Karpas-422 (cell line): ENCODE data around the gene PALMD. TPM values are rescaled to one million over a fixed set of nuclear protein-coding genes. Genes with fewer than 3 reads are reported as not detected.

Experiments
- DNase-seq: peaks from one replicate; pipeline ENCODE4 v3.0.0-alpha.2; 2015
- H2AFZ ChIP-seq: fragments of 200-600 bp; sonication (generic); 2 replicates; pipeline ENCODE4 v1.6.1; 2014; ENCODE audit warnings: antibody characterized with exemption, low read length, mixed read lengths
- H3K27ac ChIP-seq: fragments of 200-600 bp; sonication (generic); 2 replicates; pipeline ENCODE4 v1.5.1; 2014; ENCODE audit warnings: mild to moderate bottlenecking, low read length, moderate library complexity
- H3K27me3 ChIP-seq: fragments of 200-600 bp; sonication (generic); 2 replicates; pipeline ENCODE4 v1.6.1; 2014; ENCODE audit warnings: low read length, mixed read lengths
- H3K36me3 ChIP-seq: fragments of 200-600 bp; sonication (generic); 2 replicates; pipeline ENCODE4 v1.6.1; 2014; ENCODE audit warnings: low read length, mixed read lengths; ENCODE audit not compliant: insufficient read depth
- H3K4me1 ChIP-seq: fragments of 200-600 bp; sonication (generic); 2 replicates; pipeline ENCODE4 v1.6.1; 2014; ENCODE audit warnings: mild to moderate bottlenecking, low read length, mixed read lengths
- H3K4me2 ChIP-seq: fragments of 200-600 bp; sonication (generic); 2 replicates; pipeline ENCODE4 v1.6.1; 2014; ENCODE audit warnings: low read length, low read depth, mild to moderate bottlenecking; ENCODE audit not compliant: poor library complexity, severe bottlenecking
- H3K4me3 ChIP-seq: fragments of 200-600 bp; sonication (generic); 2 replicates; pipeline ENCODE4 v1.5.1; 2014; ENCODE audit warnings: mild to moderate bottlenecking, antibody characterized with exemption, low read length, mixed read lengths
- H3K79me2 ChIP-seq: fragments of 200-600 bp; sonication (generic); 2 replicates; pipeline ENCODE4 v1.6.1; 2014; ENCODE audit warnings: mild to moderate bottlenecking, low read length, mixed read lengths
- H3K9ac ChIP-seq: fragments of 200-600 bp; sonication (generic); 2 replicates; pipeline ENCODE4 v1.6.0; 2014; ENCODE audit warnings: low read length
- H3K9me2 ChIP-seq: fragments of 200-600 bp; sonication (generic), shearing (Covaris generic); replicated peaks from 2 replicates; pipeline ENCODE4 v1.6.0; 2014; ENCODE audit warnings: mild to moderate bottlenecking, low read length, moderate library complexity; ENCODE audit not compliant: insufficient read depth
- H3K9me3 ChIP-seq: fragments of 300-700, 200-600 bp; sonication (generic); 2 replicates; pipeline ENCODE4 v1.6.1; 2014; ENCODE audit warnings: low read length, mixed read lengths
- H4K20me1 ChIP-seq: fragments of 200-600 bp; sonication (generic); 2 replicates; pipeline ENCODE4 v1.6.1; 2014; ENCODE audit warnings: mild to moderate bottlenecking, antibody characterized with exemption, low read length, low read depth; ENCODE audit not compliant: insufficient read depth
- total RNA-seq: library from RNA; depleted of rRNA; stranded (reverse); fragments of >200 nt; shearing (Covaris generic); gene quantifications from 2 replicates; pipeline ENCODE4 v1.2.3, GENCODE V29; 2014; ENCODE audit warnings: low replicate concordance

PALMD gene
- total RNA-seq, 1 experiment from 2014 or later: not detected

DNA sequence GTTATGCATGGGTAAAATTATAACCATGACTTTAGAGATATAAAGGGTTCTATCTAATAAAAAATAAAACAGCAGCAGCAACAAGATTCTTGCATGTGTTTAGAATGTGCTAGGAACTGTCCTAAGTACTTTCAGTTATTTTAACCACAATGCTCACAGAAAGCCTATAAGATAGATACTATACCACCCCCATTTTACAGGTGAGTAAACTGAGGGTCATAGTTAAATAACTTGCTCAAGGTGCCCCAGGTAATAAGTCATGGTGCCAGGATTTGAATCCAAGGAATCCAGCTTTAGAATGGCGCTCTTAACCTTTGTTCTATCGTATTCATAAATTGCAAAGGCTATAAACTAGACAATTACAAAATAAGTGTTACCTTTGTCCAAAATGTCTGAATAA is 67.1 kb downstream of the PALMD start:
- Histone ChIP-seq H4K20me1 (no peaks in the 10 kb centered on the region), H3K4me1 (no peaks in the 10 kb centered on the region), H3K4me2 (no peak overlapping the region), H3K36me3 (peaks cover 49% of the 10 kb centered on the region; the same call in 1 of the 2 replicates), H2AFZ (no peak overlapping the region), H3K9me2 (no peaks in the 10 kb centered on the region), H3K4me3 (no peak overlapping the region), H3K27me3 (no peaks in the 10 kb centered on the region), H3K79me2 (no peaks in the 10 kb centered on the region), H3K27ac (no peak overlapping the region), H3K9me3 (no peaks in the 10 kb centered on the region), H3K9ac (no peak overlapping the region)
- DNase-seq: no peak

DNA sequence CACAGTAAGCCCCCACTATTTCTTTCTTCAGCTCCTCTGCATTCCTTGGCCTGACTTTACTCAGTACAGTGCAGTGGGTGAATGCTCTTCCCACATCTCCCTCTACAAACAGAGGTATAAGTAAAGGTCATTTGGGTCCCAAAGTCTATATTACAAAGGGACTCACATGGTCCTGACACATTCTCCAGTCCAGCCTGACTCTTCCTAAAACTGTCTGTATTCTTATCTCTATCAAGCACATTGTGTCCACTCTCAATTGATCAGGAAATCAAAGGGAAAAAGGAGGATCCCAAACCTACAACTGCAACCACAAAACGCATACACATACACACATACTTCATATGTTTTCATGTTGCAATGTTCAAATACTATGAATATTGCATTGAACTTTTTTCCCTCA is 71.1 kb downstream of the PALMD start:
- Histone ChIP-seq H3K27me3 (no peaks in the 10 kb centered on the region), H3K4me1 (peaks cover 8% of the 10 kb centered on the region), H3K4me3 (no peak overlapping the region), H3K9ac (no peak overlapping the region), H3K36me3 (peaks cover 35% of the 10 kb centered on the region; the same call in 1 of the 2 replicates), H4K20me1 (no peaks in the 10 kb centered on the region), H2AFZ (no peak overlapping the region), H3K9me3 (no peaks in the 10 kb centered on the region), H3K4me2 (no peak overlapping the region), H3K9me2 (no peaks in the 10 kb centered on the region), H3K79me2 (no peaks in the 10 kb centered on the region), H3K27ac (no peak overlapping the region)
- no peak for DNase-seq

DNA sequence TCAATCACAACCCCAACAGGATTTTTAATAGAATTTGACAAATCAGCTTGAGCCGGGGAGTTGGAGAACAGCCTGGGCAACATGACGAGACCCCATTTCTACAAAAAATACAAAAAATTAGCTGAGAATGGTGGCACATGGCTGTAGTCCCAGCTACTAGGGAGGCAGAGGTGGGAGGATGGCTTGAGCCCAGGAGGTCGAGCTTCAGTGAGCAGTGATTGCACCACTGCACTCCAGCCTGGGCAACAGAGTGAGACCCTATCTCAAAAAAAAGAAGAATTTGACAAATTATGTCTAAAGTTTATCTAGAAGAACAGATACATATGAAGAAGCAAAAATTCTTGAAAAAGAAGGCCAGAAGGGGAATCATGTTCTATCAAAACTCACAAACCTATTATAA is 77.3 kb downstream of the PALMD start:
- Histone ChIP-seq H4K20me1 (no peaks in the 10 kb centered on the region), H3K36me3 (peaks cover 39% of the 10 kb centered on the region; the same call in 1 of the 2 replicates)
- no peak for DNase-seq

DNA sequence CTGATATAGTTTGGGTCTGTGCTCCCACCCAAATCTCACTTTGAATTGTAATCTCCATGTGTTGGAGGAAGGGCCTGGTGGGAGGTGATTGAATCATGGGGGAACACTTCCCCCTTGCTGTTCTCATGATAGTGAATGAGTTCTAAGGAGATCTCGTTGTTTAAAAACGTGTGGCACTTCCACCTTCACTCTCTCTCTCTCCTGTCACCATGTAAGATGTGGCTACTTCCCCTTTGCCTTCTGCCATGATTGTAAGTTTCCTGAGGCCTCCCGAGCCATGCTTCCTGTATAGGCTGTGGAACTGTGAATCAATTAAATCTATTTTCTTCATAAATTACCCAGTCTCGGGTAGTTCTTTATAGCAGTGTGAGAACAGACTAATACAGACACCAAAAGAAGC is 80.1 kb downstream of the PALMD start:
- DNase-seq: no peak
- H3K36me3 ChIP-seq: peaks cover 33% of the 10 kb centered on the region; the same call in 1 of the 2 replicates
- no peaks in the 10 kb centered on the region for H3K27me3 ChIP-seq

More for the DNA sequence above, 77.3 kb downstream of the PALMD start:
- Histone ChIP-seq H3K27me3 (no peaks in the 10 kb centered on the region), H3K27ac (no peak overlapping the region), H3K9ac (no peak overlapping the region), H3K4me3 (no peak overlapping the region), H2AFZ (no peak overlapping the region), H3K4me1 (peaks cover 8% of the 10 kb centered on the region), H3K9me3 (no peaks in the 10 kb centered on the region), H3K79me2 (0 out of 2 replicates have a peak, but pooled peaks cover 5% of the 10 kb centered on the region), H3K4me2 (no peak overlapping the region), H3K9me2 (no peaks in the 10 kb centered on the region)

DNA sequence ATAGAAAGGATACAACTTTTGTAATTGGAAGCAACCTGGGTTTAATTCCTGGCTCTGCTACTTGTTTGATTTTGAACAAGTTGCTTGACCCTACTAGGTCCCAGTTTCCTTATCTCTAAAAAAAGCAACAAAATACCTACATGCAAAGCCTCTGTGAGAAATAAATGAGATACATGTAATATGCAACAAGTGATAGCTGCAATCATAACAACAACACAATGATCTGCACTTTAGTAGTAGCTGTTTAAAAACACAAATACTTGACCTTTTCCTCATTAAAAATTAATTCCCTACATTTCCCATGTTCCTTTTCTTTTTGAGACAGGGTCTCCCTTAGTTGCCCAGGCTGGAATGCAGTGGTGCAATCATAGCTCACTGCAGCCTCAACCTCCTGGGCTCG is 80.5 kb downstream of the PALMD start:
- H3K4me3 ChIP-seq: no peak overlapping the region
- 0 out of 2 replicates have a peak, but pooled peaks cover 5% of the 10 kb centered on the region for H3K79me2 ChIP-seq
- no peaks in the 10 kb centered on the region for H3K9me3 ChIP-seq
- H2AFZ ChIP-seq: no peak overlapping the region
- no peaks in the 10 kb centered on the region for H3K27me3 ChIP-seq
- no peak overlapping the region for H3K9ac ChIP-seq
- no peak for DNase-seq
- H3K4me2 ChIP-seq: no peak overlapping the region
- no peaks in the 10 kb centered on the region for H3K9me2 ChIP-seq
- no peaks in the 10 kb centered on the region for H4K20me1 ChIP-seq
- no peak overlapping the region for H3K27ac ChIP-seq
- peaks cover 13% of the 10 kb centered on the region for H3K4me1 ChIP-seq
- peaks cover 33% of the 10 kb centered on the region; the same call in 1 of the 2 replicates for H3K36me3 ChIP-seq

More for the DNA sequence above, 80.1 kb downstream of the PALMD start:
- H3K9me2 ChIP-seq: no peaks in the 10 kb centered on the region
- no peak overlapping the region for H3K27ac ChIP-seq
- H3K79me2 ChIP-seq: 0 out of 2 replicates have a peak, but pooled peaks cover 5% of the 10 kb centered on the region
- no peak overlapping the region for H3K4me2 ChIP-seq
- H4K20me1 ChIP-seq: no peaks in the 10 kb centered on the region
- no peak overlapping the region for H3K4me3 ChIP-seq
- H2AFZ ChIP-seq: no peak overlapping the region
- H3K4me1 ChIP-seq: peaks cover 13% of the 10 kb centered on the region
- H3K9me3 ChIP-seq: no peaks in the 10 kb centered on the region
- no peak overlapping the region for H3K9ac ChIP-seq

DNA sequence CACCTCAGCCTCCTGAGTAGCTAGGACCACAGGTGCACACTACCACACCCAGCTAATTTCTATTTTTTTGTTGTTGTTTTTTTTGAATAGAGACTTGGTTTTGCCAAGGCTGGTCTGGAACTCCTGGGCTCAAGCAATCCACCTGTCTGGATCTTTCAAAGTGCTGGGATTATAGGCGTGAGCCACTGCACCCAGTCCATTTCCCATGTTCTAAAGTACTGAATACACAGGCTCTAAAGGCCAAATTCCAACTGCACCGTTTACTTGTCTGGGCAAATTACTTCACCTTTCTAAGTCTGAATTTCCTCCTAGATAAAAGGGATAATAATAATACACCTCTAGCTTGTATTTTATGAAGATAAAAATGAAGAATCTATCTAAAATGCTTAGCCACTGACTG is 80.9 kb downstream of the PALMD start:
- H3K4me1 ChIP-seq: peaks cover 13% of the 10 kb centered on the region
- 0 out of 2 replicates have a peak, but pooled peaks cover 5% of the 10 kb centered on the region for H3K79me2 ChIP-seq
- no peaks in the 10 kb centered on the region for H3K27me3 ChIP-seq
- no peaks in the 10 kb centered on the region for H3K9me3 ChIP-seq
- no peak overlapping the region for H3K27ac ChIP-seq
- no peak overlapping the region for H3K4me2 ChIP-seq
- H3K36me3 ChIP-seq: peaks cover 33% of the 10 kb centered on the region; the same call in 1 of the 2 replicates
- H4K20me1 ChIP-seq: no peaks in the 10 kb centered on the region
- no peak overlapping the region for H3K4me3 ChIP-seq
- H3K9ac ChIP-seq: no peak overlapping the region
- no peak for DNase-seq
- no peaks in the 10 kb centered on the region for H3K9me2 ChIP-seq
- no peak overlapping the region for H2AFZ ChIP-seq

DNA sequence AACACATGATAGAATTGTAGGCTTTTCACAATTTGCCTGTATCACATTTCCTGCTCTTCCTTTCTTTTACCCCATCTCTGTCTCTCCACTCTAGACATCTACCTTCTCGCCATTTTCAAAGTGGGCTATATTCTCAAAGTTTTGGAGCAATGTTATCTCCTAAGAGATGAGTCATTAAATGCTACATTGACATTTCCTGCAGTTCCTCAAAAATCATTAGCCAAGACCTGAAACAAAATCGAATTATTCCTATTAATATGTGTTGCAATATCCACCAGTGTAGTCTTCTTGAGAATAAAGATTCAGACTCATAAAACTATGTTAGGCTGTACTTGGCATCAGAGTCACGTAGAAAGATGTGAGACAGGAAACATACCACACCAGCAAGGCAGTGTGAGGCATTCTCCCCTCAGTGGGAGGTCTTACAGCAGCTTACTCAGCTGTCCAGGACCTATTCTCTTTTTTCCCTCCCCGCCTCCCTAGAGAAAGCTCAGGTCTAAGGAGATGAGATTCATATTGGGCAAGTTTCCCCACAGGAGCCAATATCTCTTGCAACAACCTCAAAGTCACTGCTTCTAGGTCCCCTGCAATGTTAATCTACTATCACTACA is 81.8 kb downstream of the PALMD start:
- Histone ChIP-seq H3K9me3 (no peaks in the 10 kb centered on the region), H3K79me2 (0 out of 2 replicates have a peak, but pooled peaks cover 5% of the 10 kb centered on the region), H3K27me3 (no peaks in the 10 kb centered on the region), H2AFZ (no peak overlapping the region), H4K20me1 (no peaks in the 10 kb centered on the region), H3K9ac (no peak overlapping the region), H3K27ac (no peak overlapping the region), H3K4me1 (peaks cover 13% of the 10 kb centered on the region), H3K4me2 (no peak overlapping the region), H3K9me2 (no peaks in the 10 kb centered on the region), H3K4me3 (no peak overlapping the region), H3K36me3 (peaks cover 33% of the 10 kb centered on the region; the same call in 1 of the 2 replicates)
- no peak for DNase-seq

DNA sequence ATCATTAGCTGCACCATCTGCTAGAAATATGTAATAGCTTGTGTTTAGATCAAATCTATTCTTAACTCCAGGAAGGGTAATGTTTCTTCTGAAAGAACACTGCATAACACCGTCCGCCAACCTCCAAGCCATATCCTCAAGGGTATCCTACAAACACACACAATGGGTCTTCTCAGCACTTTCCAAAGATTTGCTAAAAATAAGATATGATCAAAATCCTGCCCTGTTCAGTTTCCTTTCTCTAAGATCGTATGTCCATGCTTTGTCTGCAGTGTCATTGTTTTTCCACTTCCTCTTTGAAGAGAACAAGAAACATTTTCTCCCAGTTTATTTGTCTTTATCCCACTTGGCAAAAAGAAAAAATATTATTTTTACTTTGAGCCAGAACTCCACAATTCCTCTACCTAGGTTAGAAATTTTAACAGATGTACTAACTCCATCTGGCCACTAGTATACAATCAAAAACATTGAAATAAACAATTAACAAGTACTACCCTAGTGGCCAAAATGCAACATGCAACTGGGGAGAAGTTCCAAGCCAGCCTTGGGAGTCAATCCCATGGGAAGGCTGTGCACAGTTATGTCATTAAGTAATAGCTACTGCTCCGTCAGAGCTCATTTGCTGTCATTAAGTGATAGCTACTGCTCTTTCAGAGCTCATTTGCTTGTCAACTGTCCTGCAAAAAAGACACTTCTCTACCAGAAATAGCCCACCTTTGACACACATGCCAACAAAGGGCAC is 82.8 kb downstream of the PALMD start:
- Histone ChIP-seq H3K9me2 (no peaks in the 10 kb centered on the region), H3K79me2 (peaks cover 3% of the 10 kb centered on the region; the same call in 1 of the 2 replicates), H3K4me1 (peaks cover 13% of the 10 kb centered on the region), H3K36me3 (peaks cover 34% of the 10 kb centered on the region; the same call in 1 of the 2 replicates), H4K20me1 (no peaks in the 10 kb centered on the region), H3K9me3 (no peaks in the 10 kb centered on the region), H3K4me2 (no peak overlapping the region), H3K27me3 (no peaks in the 10 kb centered on the region), H2AFZ (no peak overlapping the region), H3K4me3 (no peak overlapping the region), H3K9ac (no peak overlapping the region), H3K27ac (peak overlapping the region; percentile 13; the same call in 1 of the 2 replicates)
- peak; percentile 67 for DNase-seq
